ES-I3 (cell line): Measurements from ENCODE around the gene COIL.
"Not testable (repeated sequence)": the region's sequence is repeated elsewhere in the genome, so short reads cannot be mapped to it uniquely, and the experiment has no call there.

ENCODE experiments used
- H3K36me3 ChIP-seq: 2 replicates; pipeline ENCODE4 v1.6.1; 2013; ENCODE audit warnings: mild to moderate bottlenecking, low read length, control low read depth, moderate library complexity; ENCODE audit not compliant: insufficient read depth
- H3K4me1 ChIP-seq: 2 replicates; pipeline ENCODE4 v1.6.1; 2013; ENCODE audit warnings: mild to moderate bottlenecking, control low read depth, low read length; ENCODE audit not compliant: insufficient read depth
- H3K9ac ChIP-seq: 2 replicates; pipeline ENCODE4 v1.6.1; 2013; ENCODE audit warnings: low read depth, mild to moderate bottlenecking, low read length, moderate library complexity
- H3K9me3 ChIP-seq: 2 replicates; pipeline ENCODE4 v1.6.1; 2013; ENCODE audit warnings: mild to moderate bottlenecking, low read length, moderate library complexity; ENCODE audit not compliant: control insufficient read depth, insufficient read depth

COIL gene

GRCh38 chr17:56972111-56972730 lies 11.4 kb upstream of the COIL start:
- Histone ChIP-seq H3K4me1 (0 out of 2 replicates have a peak, but pooled peaks cover 5% of the 10 kb centered on the region), H3K36me3 (no peaks in the 10 kb centered on the region), H3K9ac (no peak overlapping the region), H3K9me3 (peaks cover 8% of the 10 kb centered on the region)

GRCh38 chr17:56970974-56971373 lies 10.1 kb upstream of the COIL start:
- Histone ChIP-seq H3K9me3 (peaks cover 8% of the 10 kb centered on the region), H3K4me1 (0 out of 2 replicates have a peak, but pooled peaks cover 5% of the 10 kb centered on the region), H3K9ac (no peak overlapping the region), H3K36me3 (no peaks in the 10 kb centered on the region)

- Histone ChIP-seq H3K9me3 (peaks cover 6% of the 10 kb centered on the region; the same call in 1 of the 2 replicates), H3K36me3 (no peaks in the 10 kb centered on the region), H3K4me1 (peaks cover 4% of the 10 kb centered on the region; the same call in 1 of the 2 replicates), H3K9ac (no peak overlapping the region)
Observed at GRCh38 chr17:56966338-56966737, 5.5 kb upstream of the COIL start.

GRCh38 chr17:56965681-56966080 lies 4.8 kb upstream of the COIL start:
- not testable (repeated sequence) for H3K9ac ChIP-seq, H3K36me3 ChIP-seq, H3K4me1 ChIP-seq, H3K9me3 ChIP-seq

- H3K9ac ChIP-seq, H3K4me1 ChIP-seq, H3K36me3 ChIP-seq, H3K9me3 ChIP-seq: not testable (repeated sequence)
Observed at GRCh38 chr17:56965241-56965640, 4.4 kb upstream of the COIL start.

GRCh38 chr17:56956992-56957391 lies 3.9 kb downstream of the COIL start:
- H3K9me3 ChIP-seq = no peaks in the 10 kb centered on the region
- H3K4me1 ChIP-seq = no peaks in the 10 kb centered on the region
- H3K9ac ChIP-seq = no peak overlapping the region
- no peaks in the 10 kb centered on the region for H3K36me3 ChIP-seq

- Histone ChIP-seq H3K9me3 (no peaks in the 10 kb centered on the region), H3K36me3 (peaks cover 9% of the 10 kb centered on the region), H3K9ac (no peak overlapping the region)
Observed at GRCh38 chr17:56949595-56949994, 11.3 kb downstream of the COIL start.

GRCh38 chr17:56948491-56948890 lies 12.4 kb downstream of the COIL start:
- H3K9ac ChIP-seq = no peak overlapping the region
- H3K36me3 ChIP-seq = peaks cover 12% of the 10 kb centered on the region
- no peaks in the 10 kb centered on the region for H3K4me1 ChIP-seq
- H3K9me3 ChIP-seq = no peaks in the 10 kb centered on the region

More at GRCh38 chr17:56949595-56949994, 11.3 kb downstream of the COIL start:
- H3K4me1 ChIP-seq = no peaks in the 10 kb centered on the region

GRCh38 chr17:56947741-56948140 lies 13.1 kb downstream of the COIL start:
- H3K4me1 ChIP-seq = no peaks in the 10 kb centered on the region
- H3K9me3 ChIP-seq = no peaks in the 10 kb centered on the region
- peaks cover 12% of the 10 kb centered on the region for H3K36me3 ChIP-seq
- no peak overlapping the region for H3K9ac ChIP-seq

- H3K36me3 ChIP-seq = peaks cover 12% of the 10 kb centered on the region
- H3K4me1 ChIP-seq = no peaks in the 10 kb centered on the region
- no peak overlapping the region for H3K9ac ChIP-seq
- no peaks in the 10 kb centered on the region for H3K9me3 ChIP-seq
Observed at GRCh38 chr17:56945938-56946505, 14.8 kb downstream of the COIL start.

GRCh38 chr17:56943505-56944125 lies 17.2 kb downstream of the COIL start:
- Histone ChIP-seq H3K9me3 (no peaks in the 10 kb centered on the region), H3K4me1 (no peaks in the 10 kb centered on the region), H3K9ac (no peak overlapping the region), H3K36me3 (peaks cover 7% of the 10 kb centered on the region)

- Histone ChIP-seq H3K9me3 (no peaks in the 10 kb centered on the region), H3K36me3 (peaks cover 11% of the 10 kb centered on the region), H3K9ac (no peak overlapping the region), H3K4me1 (no peaks in the 10 kb centered on the region)
Observed at GRCh38 chr17:56939869-56940484, 20.9 kb downstream of the COIL start.

GRCh38 chr17:56938206-56938605 lies 22.6 kb downstream of the COIL start:
- not testable (repeated sequence) for H3K4me1 ChIP-seq, H3K9ac ChIP-seq, H3K9me3 ChIP-seq
- H3K36me3 ChIP-seq = peaks cover 15% of the 10 kb centered on the region

GRCh38 chr17:56937687-56938086 lies 23.2 kb downstream of the COIL start:
- Histone ChIP-seq H3K4me1 (no peaks in the 10 kb centered on the region), H3K9ac (no peak overlapping the region), H3K36me3 (peaks cover 15% of the 10 kb centered on the region), H3K9me3 (peaks cover under 1% of the 10 kb centered on the region)
